WTC11 (cell line): ENCODE results near the gene AMDHD2. TPM values are rescaled to one million over a fixed set of nuclear protein-coding genes. Genes with fewer than 3 reads are reported as not detected.

Experiments used
- ATAC-seq: fragments of 200-7000 bp; cut with Tn5 transposase; 2 replicates; pipeline ENCODE4 v1.10.0; 2021; ENCODE audit warnings: mild to moderate bottlenecking, moderate library complexity
- CTCF ChIA-PET: fragments of 300-600 bp; sonication (Branson Sonifier 250); formaldehyde crosslinking; loops from one replicate; lab custom pipeline; 2021; ENCODE audit warnings: antibody characterized with exemption; lab: Charles Lee
- POLR2A ChIA-PET: fragments of 350-600 bp; sonication (Branson Sonifier 250); formaldehyde crosslinking; loops from one replicate; lab custom pipeline; 2021; ENCODE audit warnings: antibody characterized with exemption; lab: Charles Lee
- DNase-seq: peaks from one replicate; pipeline ENCODE4 v3.0.0; 2021; ENCODE audit warnings: low spot score
- H3K27ac Mint-ChIP-seq: 2 replicates; pipeline ENCODE4 v1.8.0; 2021; ENCODE audit warnings: mixed read lengths
- H3K27me3 Mint-ChIP-seq: 2 replicates; pipeline ENCODE4 v1.8.0; 2021; ENCODE audit warnings: low read depth, mild to moderate bottlenecking, moderate library complexity, mixed read lengths
- H3K36me3 Mint-ChIP-seq: 2 replicates; pipeline ENCODE4 v1.8.0; 2021; ENCODE audit warnings: mixed read lengths
- H3K4me1 Mint-ChIP-seq: 2 replicates; pipeline ENCODE4 v1.8.0; 2022; ENCODE audit warnings: mixed read lengths
- H3K4me3 Mint-ChIP-seq: 2 replicates; pipeline ENCODE4 v1.8.0; 2021; ENCODE audit warnings: mild to moderate bottlenecking, moderate library complexity, mixed read lengths
- H3K9me3 Mint-ChIP-seq: 2 replicates; pipeline ENCODE4 v1.8.0; 2021; ENCODE audit warnings: mixed read lengths
- AR ChIP-seq: fragments of 250-450 bp; sonication (Bioruptor Pico); IDR thresholded peaks from 2 replicates; pipeline ENCODE4 v1.9.0; 2021; ENCODE audit warnings: mild to moderate bottlenecking
- ATF1 ChIP-seq: sonication (generic); formaldehyde crosslinking; IDR thresholded peaks from 2 replicates; pipeline ENCODE4 v1.8.1; 2023; ENCODE audit warnings: mild to moderate bottlenecking, moderate library complexity, missing genetic modification reagents
- ATF2 ChIP-seq: sonication (generic); formaldehyde crosslinking; IDR thresholded peaks from 2 replicates; pipeline ENCODE4 v1.8.1; 2022; ENCODE audit warnings: low read depth, missing genetic modification reagents, borderline replicate concordance
- ATF6 ChIP-seq: sonication (generic); formaldehyde crosslinking; IDR thresholded peaks from 2 replicates; pipeline ENCODE4 v1.8.1; 2023; ENCODE audit warnings: mild to moderate bottlenecking, missing genetic modification reagents
- E2F5 ChIP-seq: sonication (generic); formaldehyde crosslinking; IDR thresholded peaks from 2 replicates; pipeline ENCODE4 v1.8.1; 2022; ENCODE audit warnings: mild to moderate bottlenecking, moderate library complexity, missing genetic modification reagents
- FOXJ3 ChIP-seq: sonication (generic); formaldehyde crosslinking; IDR thresholded peaks from 2 replicates; pipeline ENCODE4 v1.9.0; 2021; ENCODE audit warnings: missing genetic modification reagents, mild to moderate bottlenecking, borderline replicate concordance
- KAT7 ChIP-seq: sonication (generic); formaldehyde crosslinking; IDR thresholded peaks from 2 replicates; pipeline ENCODE4 v1.8.1; 2023; ENCODE audit warnings: missing genetic modification reagents, mild to moderate bottlenecking, borderline replicate concordance
- NR1H2 ChIP-seq: sonication (generic); formaldehyde crosslinking; IDR thresholded peaks from 2 replicates; pipeline ENCODE4 v1.9.0; 2021; ENCODE audit warnings: mild to moderate bottlenecking, moderate library complexity, missing genetic modification reagents
- NR2C2 ChIP-seq: sonication (generic); formaldehyde crosslinking; IDR thresholded peaks from 2 replicates; pipeline ENCODE4 v1.8.0; 2022; ENCODE audit warnings: mild to moderate bottlenecking, missing genetic modification reagents
- PREB ChIP-seq: sonication (generic); formaldehyde crosslinking; IDR thresholded peaks from 2 replicates; pipeline ENCODE4 v1.8.1; 2022; ENCODE audit warnings: mild to moderate bottlenecking, missing genetic modification reagents, moderate library complexity, borderline replicate concordance
- PRRX2 ChIP-seq: fragments of 250-450 bp; sonication (Bioruptor Pico); IDR thresholded peaks from 2 replicates; pipeline ENCODE4 v1.8.0; 2021; ENCODE audit warnings: mild to moderate bottlenecking
- SMAD4 ChIP-seq: sonication (generic); formaldehyde crosslinking; IDR thresholded peaks from 2 replicates; pipeline ENCODE4 v1.8.0; 2022; ENCODE audit warnings: mild to moderate bottlenecking, missing genetic modification reagents
- ZNF219 ChIP-seq: sonication (generic); formaldehyde crosslinking; IDR thresholded peaks from 2 replicates; pipeline ENCODE4 v1.8.0; 2023; ENCODE audit warnings: missing genetic modification reagents, mild to moderate bottlenecking, borderline replicate concordance
- ZNF317 ChIP-seq: sonication (generic); formaldehyde crosslinking; IDR thresholded peaks from 2 replicates; pipeline ENCODE4 v1.8.1; 2023; ENCODE audit warnings: low read depth, mild to moderate bottlenecking, moderate library complexity, missing genetic modification reagents, borderline replicate concordance
- ZNF396 ChIP-seq: fragments of 250-450 bp; sonication (Bioruptor Pico); IDR thresholded peaks from 2 replicates; pipeline ENCODE4 v1.8.0; 2021; ENCODE audit warnings: mild to moderate bottlenecking, moderate library complexity, borderline replicate concordance
- ZNF532 ChIP-seq: fragments of 250-450 bp; sonication (Bioruptor Pico); IDR thresholded peaks from 2 replicates; pipeline ENCODE4 v1.9.0; 2021; ENCODE audit warnings: mild to moderate bottlenecking, borderline replicate concordance
- total RNA-seq: library from RNA; stranded (reverse); gene quantifications from 3 replicates; pipeline ENCODE4 v1.2.3, GENCODE V29; 2021

Gene AMDHD2
- total RNA-seq, 1 experiment from 2014 or later = 70.9 TPM

- DNase-seq = no peak
- ChIA-PET POLR2A (interaction anchor here (2.0 kb wide), 1 partner anchor 15 kb away, joined by 6 read pairs; the partner anchor contains the start of gene CEMP1), CTCF (interaction anchor here (2.9 kb wide), 1 partner anchor 15 kb away, joined by 11 read pairs; no protein-coding TSS in a partner anchor)
- Mint-ChIP-seq H3K4me3 (peak overlapping the region; percentile 80), H3K9me3 (no peaks in the 10 kb centered on the region), H3K4me1 (peaks cover 41% of the 10 kb centered on the region), H3K36me3 (no peaks in the 10 kb centered on the region; the same call in 1 of the 2 replicates), H3K27ac (peak overlapping the region; percentile 79; the same call in 1 of the 2 replicates), H3K27me3 (peaks cover 4% of the 10 kb centered on the region)
- ATAC-seq = no peak
- TF ChIP-seq ATF2 (CRISPR knock-in tag) (no peak), ZNF396 (CRISPR knock-in tag) (no peak), PRRX2 (CRISPR knock-in tag) (no peak), FOXJ3 (CRISPR knock-in tag) (no peak), ZNF532 (CRISPR knock-in tag) (no peak), NR1H2 (no peak)
These were observed 3.6 kb upstream of the AMDHD2 start for GRCh38 chr16:2516391-2517240.

GRCh38 chr16:2517954-2518605 lies 2.1 kb upstream of the AMDHD2 start:
- Mint-ChIP-seq H3K27ac (no peak overlapping the region), H3K4me3 (no peak overlapping the region)
- TF ChIP-seq ZNF317 (no peak), NR2C2 (CRISPR knock-in tag) (no peak), E2F5 (CRISPR knock-in tag) (no peak), PREB (CRISPR knock-in tag) (no peak), SMAD4 (CRISPR knock-in tag) (no peak), ATF6 (CRISPR knock-in tag) (no peak), KAT7 (no peak), ATF1 (CRISPR knock-in tag) (no peak), AR (CRISPR knock-in tag) (no peak), ZNF219 (CRISPR knock-in tag) (no peak)

More at GRCh38 chr16:2517954-2518605, 2.1 kb upstream of the AMDHD2 start:
- Mint-ChIP-seq H3K27me3 (no peaks in the 10 kb centered on the region), H3K4me1 (peaks cover 26% of the 10 kb centered on the region), H3K9me3 (no peaks in the 10 kb centered on the region), H3K36me3 (no peaks in the 10 kb centered on the region; the same call in 1 of the 2 replicates)
- POLR2A ChIA-PET = interaction anchor here (3.7 kb wide), 1 partner anchor 13 kb away, joined by 17 read pairs; the partner anchor contains the start of gene CEMP1
- DNase-seq (no peak), ATAC-seq (no peak)
- CTCF ChIA-PET = interaction anchor here (1.1 kb wide), 1 partner anchor 323 kb away, joined by 4 read pairs; no protein-coding TSS in a partner anchor
